Stimulated activated CD4-positive, alpha-beta T cell treated with anti-CD3 and anti-CD28 coated beads, Interleukin-1b, Interleukin-23, amount 100 ng/mL, for 4 hours (primary cell): ENCODE data around the gene TMEM272.

Experiments used
- DNase-seq, 2 donors: peaks; one replicate each; pipeline ENCODE4 v3.0.0-alpha.2; 2020; ENCODE audit warnings: low read depth in 2 of 2

The TMEM272 gene, protein sequence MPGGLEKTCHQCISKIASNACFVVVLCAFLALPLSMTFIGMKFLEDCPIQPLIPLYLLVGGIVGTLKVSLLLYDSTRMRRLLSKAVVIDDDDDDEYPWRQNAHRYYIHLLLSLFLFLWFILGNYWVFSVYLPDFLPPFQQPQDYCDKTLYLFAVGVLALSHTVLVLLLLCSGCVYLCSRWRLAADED

GRCh38 chr13:51844862-51845573 lies at the start of gene TMEM272:
TSS of gene TMEM272 (minus strand) at chr13:51845177. CDS start at chr13:51838530, 6,647 bp downstream.
- DNase-seq: peak; percentile 35 to 53

GRCh38 chr13:51894239-51894638 lies 49.3 kb upstream of the TMEM272 start:
- DNase-seq: no peak

- DNase-seq: no peak
Measured at GRCh38 chr13:51892657-51893056, 47.7 kb upstream of the TMEM272 start.

DNA sequence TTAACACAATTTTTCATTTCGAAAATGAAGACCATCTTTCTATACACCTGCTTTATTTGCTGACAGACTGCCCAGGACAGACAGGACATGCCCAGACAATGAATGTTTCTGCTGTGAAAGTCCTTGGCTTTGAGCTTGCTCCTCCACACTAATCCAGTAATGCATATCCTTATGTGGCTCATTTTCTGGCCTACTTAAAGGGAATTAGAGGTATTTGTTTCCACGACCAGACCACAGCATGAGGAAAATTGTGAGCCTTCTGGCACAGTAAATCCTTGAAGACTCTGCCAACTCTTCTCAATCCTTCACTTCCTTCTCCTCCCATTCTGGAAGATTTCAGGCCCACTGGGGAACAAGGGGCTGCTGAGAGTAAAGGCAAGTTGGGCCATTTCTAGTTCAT lies 42.5 kb upstream of the TMEM272 start:
- DNase-seq: no peak

DNA sequence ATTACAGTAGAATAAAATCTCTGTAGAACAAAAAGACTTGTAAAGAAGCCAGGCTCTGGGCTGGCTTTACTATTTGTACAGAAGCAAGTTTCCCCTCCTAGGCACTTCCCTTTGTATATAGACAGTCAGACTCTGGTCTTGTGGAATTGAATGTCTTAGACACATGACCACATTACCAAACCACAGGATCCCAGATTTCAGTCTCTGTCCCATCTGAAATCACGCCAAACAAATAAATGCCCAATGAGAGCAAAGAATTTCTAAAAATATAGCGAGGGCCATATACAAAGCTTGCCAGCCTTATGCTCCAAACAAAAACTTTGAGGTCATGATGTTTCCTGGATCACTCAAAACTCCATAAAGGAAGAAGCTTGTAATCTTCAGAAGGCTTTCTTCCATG lies 40.7 kb upstream of the TMEM272 start:
- no peak for DNase-seq

DNA sequence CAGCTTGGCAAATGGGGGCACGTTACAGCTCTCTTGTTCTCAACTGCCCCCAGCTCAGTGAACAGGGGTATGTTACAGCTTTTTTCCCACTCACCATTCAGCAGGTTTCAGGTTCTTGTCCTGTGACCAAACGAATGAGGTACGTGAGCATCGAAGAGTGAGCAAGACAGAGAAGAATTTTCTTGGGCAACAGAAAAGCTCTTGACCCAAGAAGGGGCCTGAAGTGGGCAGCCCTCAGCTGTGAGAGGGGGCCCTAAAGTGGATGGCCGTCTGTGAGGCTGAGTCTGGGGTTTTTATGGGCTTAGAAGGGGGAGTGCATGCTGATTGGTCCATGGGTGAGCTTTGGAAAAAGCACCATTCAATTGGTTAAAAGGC lies 38.2 kb upstream of the TMEM272 start:
- no peak for DNase-seq

GRCh38 chr13:51882570-51883225 lies 37.7 kb upstream of the TMEM272 start:
- DNase-seq: no peak

GRCh38 chr13:51881296-51881695 lies 36.3 kb upstream of the TMEM272 start:
- no peak for DNase-seq

- no peak for DNase-seq
Measured at GRCh38 chr13:51879133-51879532, 34.2 kb upstream of the TMEM272 start.

GRCh38 chr13:51874651-51875050 lies 29.7 kb upstream of the TMEM272 start:
- DNase-seq: no peak

- no peak for DNase-seq
Measured at GRCh38 chr13:51873837-51874236, 28.9 kb upstream of the TMEM272 start.

- DNase-seq: no peak
Measured at GRCh38 chr13:51873117-51873798, 28.3 kb upstream of the TMEM272 start.

GRCh38 chr13:51870616-51871015 lies 25.6 kb upstream of the TMEM272 start:
- DNase-seq: no peak

DNA sequence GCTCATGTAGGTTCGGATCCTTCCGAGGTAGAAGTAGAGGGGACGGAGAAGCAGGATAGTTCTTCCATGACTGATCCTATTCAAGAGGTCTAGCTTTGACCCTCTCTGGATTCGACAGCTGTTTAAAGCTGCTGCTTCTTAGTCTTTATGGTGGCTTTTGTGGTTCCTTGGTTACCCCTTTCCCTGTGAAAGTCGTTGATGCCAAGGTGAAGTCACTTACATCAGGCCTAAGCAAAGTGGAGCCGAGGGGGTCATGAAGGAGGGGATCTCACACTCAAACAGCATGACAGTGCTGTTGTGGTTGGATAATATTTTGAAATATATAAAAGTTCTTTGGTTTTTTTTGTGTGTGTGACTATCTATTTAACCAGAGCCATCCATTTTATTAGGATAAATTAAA lies 24.9 kb upstream of the TMEM272 start:
- DNase-seq: no peak

GRCh38 chr13:51867062-51867461 lies 22.1 kb upstream of the TMEM272 start:
- DNase-seq: no peak

- no peak for DNase-seq
Measured at GRCh38 chr13:51865838-51866237, 20.9 kb upstream of the TMEM272 start.

GRCh38 chr13:51862957-51863356 lies 18.0 kb upstream of the TMEM272 start:
- DNase-seq: no peak

GRCh38 chr13:51861723-51862300 lies 16.8 kb upstream of the TMEM272 start, which contains the start of gene CCDC70:
TSS of gene CCDC70 (plus strand) at chr13:51861969. CDS start at chr13:51865412, 3,443 bp downstream.
- no peak for DNase-seq

- no peak for DNase-seq
Measured at GRCh38 chr13:51858433-51859247, 13.7 kb upstream of the TMEM272 start.

DNA sequence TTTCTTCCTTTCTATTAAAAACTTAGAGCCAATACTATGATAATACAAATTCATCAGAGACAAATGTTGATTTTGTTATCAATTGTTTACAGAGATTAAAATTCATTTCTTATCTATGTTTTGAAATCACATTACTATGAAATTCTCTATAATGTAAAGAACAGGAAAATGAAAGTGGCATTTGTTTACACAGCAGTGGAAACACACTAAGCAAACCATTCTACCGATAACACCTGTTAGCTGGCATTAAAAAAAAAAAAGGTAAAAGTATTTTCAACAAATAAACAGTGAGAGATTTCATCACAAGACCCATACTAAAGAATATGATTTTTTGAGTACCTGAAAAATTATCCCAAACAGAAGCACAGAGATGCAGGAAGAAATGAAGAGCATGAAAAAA lies 12.0 kb upstream of the TMEM272 start:
- no peak for DNase-seq

- DNase-seq: no peak
Measured at GRCh38 chr13:51856027-51856736, 11.2 kb upstream of the TMEM272 start.
